IMR-90 (cell line): Measurements from ENCODE around the gene PSMD1. TPM values are rescaled to one million over a fixed set of nuclear protein-coding genes. Genes with fewer than 3 reads are reported as not detected.
A peak's percentile ranks its signal among the peaks of the same experiment; 100 is the strongest.

Source experiments
- ATAC-seq: fragments of 200-7000 bp; cut with Tn5 transposase; 2 replicates; pipeline ENCODE4 v1.9.1; 2020; ENCODE audit warnings: low read depth, mild to moderate bottlenecking, moderate library complexity
- BruUV-seq: library from RNA; stranded (reverse); fragments of 400-500 nt; replicated peaks from 2 replicates; lab custom pipeline; 2021; lab: Mats Ljungman, UMichigan
- CTCF ChIA-PET: fragments of 300-600 bp; formaldehyde crosslinking; extraction: SDS; loops from one replicate; lab custom pipeline; 2021; ENCODE audit warnings: antibody characterized with exemption; lab: Yijun Ruan, JAX
- POLR2A ChIA-PET: fragments of 300-600 bp; sonication (Branson Sonifier 250); formaldehyde crosslinking; loops from one replicate; lab custom pipeline; 2022; ENCODE audit warnings: antibody characterized with exemption; ENCODE audit not compliant: unreplicated experiment; lab: Charles Lee
- DNase-seq: peaks from one replicate; pipeline ENCODE4 v3.0.0; 2013
- H2AFZ ChIP-seq: replicated peaks from 2 replicates; pipeline ENCODE3; 2013; ENCODE audit warnings: low read length, mild to moderate bottlenecking; ENCODE audit not compliant: poor library complexity
- H2AK5ac ChIP-seq: 2 replicates; pipeline ENCODE4 v1.6.1; 2013; ENCODE audit warnings: low read depth, low read length, inconsistent platforms
- H2AK9ac ChIP-seq: replicated peaks from 2 replicates; pipeline ENCODE3; 2013; ENCODE audit warnings: mild to moderate bottlenecking, low read depth, low read length, moderate library complexity; ENCODE audit not compliant: poor library complexity
- H2BK120ac ChIP-seq: 2 replicates; pipeline ENCODE4 v1.6.1; 2013; ENCODE audit warnings: low read depth, low read length, inconsistent platforms
- H2BK15ac ChIP-seq: 3 replicates; pipeline ENCODE4 v1.6.1; 2013; ENCODE audit warnings: low read depth, low read length, inconsistent platforms
- H2BK20ac ChIP-seq: 2 replicates; pipeline ENCODE4 v1.6.1; 2013; ENCODE audit warnings: low read depth, mild to moderate bottlenecking, inconsistent platforms, low read length, moderate library complexity
- H2BK5ac ChIP-seq: 2 replicates; pipeline ENCODE4 v1.6.1; 2013; ENCODE audit warnings: mild to moderate bottlenecking, low read depth, low read length, inconsistent platforms; ENCODE audit not compliant: poor library complexity, severe bottlenecking
- H3K14ac ChIP-seq: replicated peaks from 2 replicates; pipeline ENCODE4 v1.6.1; 2013; ENCODE audit warnings: low read depth, low read length, inconsistent platforms
- H3K18ac ChIP-seq: 2 replicates; pipeline ENCODE4 v1.6.1; 2013; ENCODE audit warnings: low read depth, low read length, control low read depth
- H3K23ac ChIP-seq: 2 replicates; pipeline ENCODE4 v1.6.1; 2013; ENCODE audit warnings: low read depth, low read length, inconsistent platforms
- H3K27ac ChIP-seq: 2 replicates; pipeline ENCODE4 v1.5.1; 2013; ENCODE audit warnings: mild to moderate bottlenecking, control low read depth, low read length; ENCODE audit not compliant: insufficient read depth
- H3K27me3 ChIP-seq: 2 replicates; pipeline ENCODE4 v1.6.1; 2013; ENCODE audit warnings: low read length; ENCODE audit not compliant: control insufficient read depth, insufficient read depth
- H3K36me3 ChIP-seq: 2 replicates; pipeline ENCODE4 v1.6.1; 2013; ENCODE audit warnings: low read length, mixed read lengths; ENCODE audit not compliant: control insufficient read depth, insufficient read depth
- H3K4ac ChIP-seq: 2 replicates; pipeline ENCODE4 v1.6.1; 2013; ENCODE audit warnings: low read depth, low read length, inconsistent platforms
- H3K4me1 ChIP-seq: 2 replicates; pipeline ENCODE4 v1.6.1; 2013; ENCODE audit warnings: low read length, mixed read lengths; ENCODE audit not compliant: control insufficient read depth, insufficient read depth
- H3K4me2 ChIP-seq: 2 replicates; pipeline ENCODE4 v1.6.1; 2013; ENCODE audit warnings: low read depth, mild to moderate bottlenecking, control low read depth, low read length, moderate library complexity
- H3K4me3 ChIP-seq: 2 replicates; pipeline ENCODE4 v1.5.1; 2013; ENCODE audit warnings: low read depth, mild to moderate bottlenecking, control low read depth, low read length, moderate library complexity; ENCODE audit not compliant: insufficient read depth
- H3K56ac ChIP-seq: 2 replicates; pipeline ENCODE4 v1.6.1; 2013; ENCODE audit warnings: low read length, inconsistent platforms; ENCODE audit not compliant: insufficient read depth; ENCODE audit errors: extremely low read depth
- H3K79me1 ChIP-seq, 2 experiments: 2 replicates each; pipeline ENCODE4 v1.6.1; 2013; ENCODE audit warnings: low read length in 2 of 2, inconsistent platforms in 1 of 2, low read depth in 1 of 2
- H3K9ac ChIP-seq: 2 replicates; pipeline ENCODE4 v1.6.1; 2013; ENCODE audit warnings: low read depth, low read length, control low read depth
- H3K9me1 ChIP-seq: 2 replicates; pipeline ENCODE4 v1.6.1; 2013; ENCODE audit warnings: low read length, inconsistent platforms; ENCODE audit not compliant: insufficient read depth
- H3K9me3 ChIP-seq: 2 replicates; pipeline ENCODE4 v1.6.1; 2013; ENCODE audit warnings: low read length; ENCODE audit not compliant: control insufficient read depth, insufficient read depth
- H4K20me1 ChIP-seq: 2 replicates; pipeline ENCODE4 v1.6.1; 2013; ENCODE audit warnings: low read length, inconsistent platforms; ENCODE audit not compliant: insufficient read depth
- H4K5ac ChIP-seq: 2 replicates; pipeline ENCODE4 v1.6.1; 2013; ENCODE audit warnings: mild to moderate bottlenecking, low read depth, low read length, control low read depth
- H4K8ac ChIP-seq, 2 experiments: 2 replicates each; pipeline ENCODE4 v1.6.1; 2013; ENCODE audit warnings: low read depth in 2 of 2, low read length in 2 of 2, control low read depth in 1 of 2, inconsistent platforms in 1 of 2
- H4K91ac ChIP-seq: 2 replicates; pipeline ENCODE4 v1.6.1; 2013; ENCODE audit warnings: low read depth, low read length, inconsistent platforms; ENCODE audit not compliant: insufficient read depth
- CHD1 ChIP-seq: IDR thresholded peaks from 2 replicates; pipeline ENCODE4 v1.6.1; 2012; ENCODE audit warnings: low read depth, low read length, improper control_type of control experiment
- ELK1 ChIP-seq: fragments of 150-350 bp; IDR thresholded peaks from 2 replicates; pipeline ENCODE4 v1.6.1; 2016; ENCODE audit warnings: low read depth, mild to moderate bottlenecking, low read length, moderate library complexity, borderline replicate concordance
- MAFK ChIP-seq: IDR thresholded peaks from 2 replicates; pipeline ENCODE4 v1.6.1; 2012; ENCODE audit warnings: low read depth, low read length, improper control_type of control experiment
- MXI1 ChIP-seq: IDR thresholded peaks from 2 replicates; pipeline ENCODE4 v1.6.1; 2012; ENCODE audit warnings: low read depth, mild to moderate bottlenecking, low read length, moderate library complexity, borderline replicate concordance
- WGBS, 2 experiments: methylation state at CpG; one replicate each; pipeline versions ENCODE4 v1.1.5 to v1.1.7; 2013; ENCODE audit warnings: missing lambda C conversion rate in 2 of 2; ENCODE audit not compliant: insufficient read length in 1 of 2; ENCODE audit errors: extremely low coverage in 2 of 2; 5-methylcytosine and 5-hydroxymethylcytosine counted together
- dilution Hi-C: fragments of 300-500 bp; cut with HindIII; formaldehyde crosslinking; loops from one replicate; pipeline ENCODE4 v1.14.3; 2018; ENCODE audit warnings: low sequenced_read_pairs; ENCODE audit not compliant: unreplicated experiment
- in situ Hi-C: fragments of 300-500 bp; cut with MboI; formaldehyde crosslinking; loops from 3 replicates; pipeline ENCODE4 v1.14.3; 2019; ENCODE audit warnings: low sequenced_read_pairs, inconsistent platforms, mixed read lengths
- intact Hi-C: fragments of 100-400 bp; cut with micrococcal nuclease; formaldehyde crosslinking; loops from 2 replicates; pipeline ENCODE4 v1.10.0; 2022
- polyA plus RNA-seq, 3 experiments: library from polyadenylated mRNA; depleted of rRNA; stranded (reverse); fragments of >200 nt; gene quantifications; 2 replicates each; pipeline ENCODE4 v1.2.3, GENCODE V29; 2012; ENCODE audit warnings: low replicate concordance in 1 of 3
- total RNA-seq: library from RNA; depleted of rRNA; stranded (reverse); fragments of >200 nt; gene quantifications from 2 replicates; pipeline ENCODE4 v1.2.3, GENCODE V29; 2012

The PSMD1 gene
- total and polyA plus RNA-seq, 2 of the 4 experiments (the other 2 are of a cell fraction): 89.8 to 181 TPM

DNA sequence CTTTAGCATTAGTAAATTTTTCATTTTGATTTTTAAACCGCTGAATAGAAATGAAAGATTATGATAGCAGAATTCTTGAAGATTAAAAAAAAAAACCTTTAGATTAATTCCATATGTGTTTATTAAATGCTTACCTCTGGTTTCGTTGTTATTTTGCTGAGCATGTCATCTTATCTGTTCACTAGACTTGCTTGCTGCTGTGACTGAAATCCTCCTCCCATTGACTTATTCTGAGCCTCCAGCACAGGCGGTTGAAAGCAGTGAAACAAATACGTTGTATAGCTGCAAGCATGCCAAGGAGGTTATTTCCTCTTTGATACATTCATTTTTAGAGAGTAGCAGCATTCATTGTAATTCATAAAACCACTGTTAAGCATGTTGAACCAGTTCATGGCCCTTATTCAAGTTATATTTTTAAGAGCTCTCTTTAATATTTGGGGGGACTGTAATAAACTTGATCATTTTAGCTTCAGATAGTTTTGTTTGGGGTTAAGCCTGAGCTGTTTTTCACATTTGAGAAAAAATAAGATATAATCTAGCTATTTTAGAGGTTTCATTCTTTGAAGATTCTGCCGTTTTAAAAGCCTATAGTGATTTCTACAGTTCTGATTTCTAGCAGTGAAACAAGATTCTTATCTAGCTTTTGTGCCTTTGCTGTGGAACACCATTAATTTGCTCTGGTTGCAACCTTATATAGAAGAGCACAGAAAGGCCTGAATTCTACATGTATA is 68.3 kb downstream of the PSMD1 start, which contains the start of gene HTR2B (continued):
- no peak for TF ChIP-seq CHD1
- TF ChIP-seq MAFK: no peak

DNA sequence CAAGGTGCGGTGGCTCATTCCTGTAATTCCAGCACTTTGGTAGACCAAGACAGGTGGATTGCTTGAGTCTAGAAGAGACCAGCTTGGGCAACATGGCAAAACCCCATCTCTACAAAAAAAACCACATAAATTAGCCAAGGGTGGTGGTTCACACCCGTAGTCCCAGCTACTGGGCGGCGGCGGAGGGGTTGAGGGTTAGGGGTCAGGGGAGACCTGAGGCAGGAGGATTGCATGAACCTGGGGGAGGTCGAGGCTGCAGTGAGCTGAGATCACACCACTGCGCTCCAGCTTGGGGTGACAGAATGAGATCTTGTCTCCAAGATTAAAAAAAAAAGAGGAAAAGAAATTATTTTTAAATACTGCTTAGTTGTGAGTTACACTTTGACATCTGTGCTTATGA is 69.5 kb downstream of the PSMD1 start:
- no TSS peak for BruUV-seq
- H3K4me1 ChIP-seq: peaks cover 14% of the 10 kb centered on the region
- H2BK5ac ChIP-seq: no peak overlapping the region
- peaks cover 4% of the 10 kb centered on the region for H3K9me1 ChIP-seq
- no peak overlapping the region; the same call in 1 of the 2 replicates for H2BK20ac ChIP-seq
- no peak for ATAC-seq
- H3K56ac ChIP-seq: no peak overlapping the region
- WGBS, 2 experiments: 97% methylated on average over 5 of the region's 7 CpGs; no CpG with 5 or more reads in 1 of the 2 experiments
- H2BK15ac ChIP-seq: no peak overlapping the region
- H3K36me3 ChIP-seq: no peaks in the 10 kb centered on the region
- in situ Hi-C loops (no loop called here), dilution Hi-C loops (no loop called here), intact Hi-C loops (no loop called here)
- POLR2A ChIA-PET: no interaction called here
- H2AFZ ChIP-seq: no peak overlapping the region
- no peak overlapping the region for H4K5ac ChIP-seq
- H4K20me1 ChIP-seq: no peaks in the 10 kb centered on the region
- no peak overlapping the region for H4K8ac ChIP-seq
- no peak overlapping the region; the same call in 1 of the 2 replicates for H3K27ac ChIP-seq
- no peak overlapping the region for H3K9ac ChIP-seq
- no peak overlapping the region for H2AK9ac ChIP-seq
- no peak for DNase-seq
- H3K14ac ChIP-seq: no peak overlapping the region
- no peak overlapping the region for H3K4me2 ChIP-seq
- H4K91ac ChIP-seq: no peak overlapping the region
- H3K18ac ChIP-seq: no peak overlapping the region; the same call in 1 of the 2 replicates
- H2AK5ac ChIP-seq: no peak overlapping the region
- no peaks in the 10 kb centered on the region for H3K27me3 ChIP-seq
- no peak overlapping the region for H2BK120ac ChIP-seq
- no peak overlapping the region for H3K23ac ChIP-seq
- TF ChIP-seq MXI1 (no peak), ELK1 (no peak)
- H3K4ac ChIP-seq: peak overlapping the region; percentile 38
- CTCF ChIA-PET: interaction anchor here (1.4 kb wide), 1 partner anchor 9 kb away, joined by 5 read pairs; no protein-coding TSS in a partner anchor
- H3K9me3 ChIP-seq: no peaks in the 10 kb centered on the region
- no peak overlapping the region for H3K4me3 ChIP-seq
- peaks cover 12 to 40% of the 10 kb centered on the region in 2 experiments; a peak in 3 of 4 replicates for H3K79me1 ChIP-seq
